C4-2B (cell line): ENCODE measurements around the gene DTX2.

ENCODE experiments used
- CTCF ChIP-seq: fragments of 450-650 bp; conservative IDR thresholded peaks from 2 replicates; pipeline ENCODE4 v1.5.1; 2017; ENCODE audit warnings: mild to moderate bottlenecking
- ZFX ChIP-seq: fragments of 450-650 bp; IDR thresholded peaks from 2 replicates; pipeline ENCODE4 v1.6.1; 2017

- TF ChIP-seq CTCF (no peak), ZFX (no peak)
These were observed 36.9 kb upstream of the DTX2 start, which contains the start of gene ZP3 for GRCh38 chr7:76424413-76425111.
